CD4-positive, alpha-beta T cell treated with Interleukin-21 for 1 hour (primary cell): ENCODE data around the gene ASB7.
"Not testable (repeated sequence)": the region's sequence is repeated elsewhere in the genome, so short reads cannot be mapped to it uniquely, and the experiment has no call there.

Experiments used
- DNase-seq: peaks from one replicate; pipeline ENCODE4 v3.0.0-alpha.2; 2020

The ASB7 gene

DNA sequence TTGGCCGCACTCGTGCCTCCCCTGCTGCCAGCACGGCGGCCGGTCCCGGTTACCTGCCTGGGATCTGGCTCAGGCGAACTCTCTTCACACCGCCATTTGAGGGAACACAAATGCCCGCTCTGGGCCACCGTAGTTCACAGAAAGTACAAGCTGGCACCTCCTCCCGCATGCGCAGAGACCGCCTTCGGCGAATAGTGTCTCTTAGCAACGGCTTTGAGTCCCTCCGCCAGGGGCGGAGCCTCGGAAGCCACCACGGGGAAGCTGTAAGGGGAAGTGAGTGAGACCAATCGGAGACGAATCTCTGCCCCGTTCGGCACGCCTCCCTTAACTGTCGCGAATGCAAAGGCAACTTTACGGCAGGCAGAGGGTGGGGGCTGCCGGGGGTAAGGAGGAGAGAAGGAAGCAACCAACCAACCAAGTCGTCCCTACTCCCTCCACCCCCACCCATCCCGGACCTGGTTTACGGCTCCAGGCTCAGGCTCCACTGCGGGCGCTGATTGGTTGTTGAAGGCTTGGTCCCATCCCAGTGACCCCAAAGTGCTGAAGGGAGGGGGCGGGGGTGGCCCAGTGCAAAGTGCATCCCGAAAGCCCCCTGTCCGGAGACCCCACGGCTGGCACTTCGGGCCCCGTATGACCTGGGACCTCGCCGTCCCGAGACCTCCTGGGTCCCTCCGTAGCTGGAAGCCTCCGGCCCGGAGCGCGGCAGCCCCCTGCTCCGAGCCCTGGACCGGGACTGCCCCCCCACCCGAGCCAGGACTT is at the start of gene ASB7, which contains the start of gene LINS1:
ASB7 (plus strand) TSS at position 526 of the 759 bp plus-strand sequence. CDS start 9,628 bp downstream, outside the sequence.
LINS1 (minus strand) TSS at position 121 of the 759 bp plus-strand sequence. CDS start 21,342 bp downstream, outside the sequence.
- peak; percentile 100 for DNase-seq

- no peak for DNase-seq
These were observed 48.9 kb upstream of the ASB7 start for GRCh38 chr15:100553468-100553867.

- no peak for DNase-seq
These were observed 43.6 kb upstream of the ASB7 start for GRCh38 chr15:100558771-100559254.

DNA sequence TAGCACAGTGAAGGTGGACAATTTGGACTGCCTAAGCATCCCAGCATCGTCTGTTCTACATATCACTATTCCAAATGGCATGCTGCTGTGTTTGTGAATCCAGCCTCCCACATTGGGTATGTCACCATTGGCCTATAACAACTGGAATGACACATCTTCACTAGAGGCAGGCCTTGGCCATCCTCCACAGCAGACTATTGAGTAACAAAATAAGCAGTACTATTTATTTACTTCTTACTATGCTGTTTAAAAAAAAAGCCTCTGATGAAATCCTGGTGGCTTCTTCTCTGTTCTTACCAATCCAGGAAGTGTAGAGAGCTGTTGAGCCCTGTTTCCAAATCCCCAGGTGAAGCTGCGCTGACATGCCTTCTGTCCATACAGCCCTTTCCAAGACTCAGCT is 43.1 kb upstream of the ASB7 start:
- DNase-seq: no peak

DNA sequence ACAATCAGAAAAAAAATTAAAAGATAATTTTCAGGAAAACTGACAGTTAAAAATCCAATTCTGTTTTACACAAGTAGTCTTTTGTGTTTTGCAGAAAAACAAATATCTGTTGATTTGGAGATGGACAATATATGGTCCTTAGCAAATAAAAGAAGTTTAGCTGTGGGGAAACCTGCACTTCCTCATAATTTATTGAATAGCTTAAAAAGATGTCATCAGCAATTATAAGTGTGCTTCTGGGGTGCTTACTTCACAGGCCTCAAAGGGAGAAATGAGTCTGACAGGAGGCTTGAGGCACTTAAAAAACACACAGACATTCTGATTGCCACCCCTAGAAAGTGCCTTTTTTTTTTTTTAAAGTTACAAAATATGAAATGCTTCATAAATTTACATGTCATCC is 42.1 kb upstream of the ASB7 start:
- no peak for DNase-seq

- no peak for DNase-seq
These were observed 36.8 kb upstream of the ASB7 start for GRCh38 chr15:100565591-100565990.

DNA sequence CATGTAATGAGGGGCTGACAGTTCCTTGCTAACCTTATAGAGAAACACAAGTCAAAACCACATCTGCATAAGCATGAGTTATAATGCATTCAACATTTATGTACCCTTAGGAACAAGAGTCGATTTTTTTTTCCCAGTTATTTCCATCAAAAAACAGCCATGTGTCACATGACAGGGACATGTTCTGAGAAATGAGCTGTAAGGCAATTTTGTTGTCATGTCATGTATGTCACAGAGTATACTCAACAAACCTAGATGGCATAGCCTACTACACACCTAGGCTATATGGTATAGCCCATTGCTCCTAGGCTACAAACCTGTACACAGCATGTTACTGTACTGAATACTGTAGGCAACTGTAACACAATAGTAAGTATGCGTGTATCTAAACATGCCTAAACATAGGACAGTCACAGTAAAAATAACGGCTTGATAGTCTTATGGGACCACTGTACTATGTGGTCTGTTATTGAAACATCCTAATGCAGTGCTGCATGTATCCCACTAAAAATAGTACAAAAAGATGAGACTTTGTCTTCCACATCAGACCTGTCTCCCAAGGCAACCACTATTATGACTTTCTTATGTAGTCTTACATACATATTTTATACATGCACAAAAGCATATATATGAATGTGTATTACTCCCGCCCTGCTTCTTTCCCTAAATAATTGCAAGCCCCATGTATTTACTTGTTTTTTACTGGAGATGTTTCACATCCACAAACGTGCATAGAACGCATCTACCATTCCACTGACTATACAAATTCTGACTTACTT is 35.4 kb upstream of the ASB7 start:
- no peak for DNase-seq

- no peak for DNase-seq
These were observed 33.0 kb upstream of the ASB7 start for GRCh38 chr15:100569391-100569790.

DNA sequence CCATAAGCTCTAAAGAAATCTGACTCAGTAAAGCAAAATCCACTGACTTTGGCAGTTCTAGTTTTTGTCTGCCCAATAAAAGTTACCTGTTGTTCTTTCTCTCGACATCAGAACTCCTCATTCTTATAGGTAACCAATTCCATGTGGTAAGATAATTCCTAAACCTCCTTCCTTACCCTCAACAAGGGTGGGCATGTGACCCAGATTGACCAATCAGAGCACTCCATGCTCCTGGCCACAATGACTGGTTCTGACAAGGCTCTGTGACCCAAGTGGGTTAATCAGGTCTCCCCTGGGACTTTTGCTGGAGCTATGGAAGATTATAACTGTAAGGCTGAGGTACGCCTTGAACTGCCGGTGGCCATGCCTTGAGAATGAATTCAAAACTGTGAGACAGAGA is 32.1 kb upstream of the ASB7 start:
- DNase-seq: no peak

DNA sequence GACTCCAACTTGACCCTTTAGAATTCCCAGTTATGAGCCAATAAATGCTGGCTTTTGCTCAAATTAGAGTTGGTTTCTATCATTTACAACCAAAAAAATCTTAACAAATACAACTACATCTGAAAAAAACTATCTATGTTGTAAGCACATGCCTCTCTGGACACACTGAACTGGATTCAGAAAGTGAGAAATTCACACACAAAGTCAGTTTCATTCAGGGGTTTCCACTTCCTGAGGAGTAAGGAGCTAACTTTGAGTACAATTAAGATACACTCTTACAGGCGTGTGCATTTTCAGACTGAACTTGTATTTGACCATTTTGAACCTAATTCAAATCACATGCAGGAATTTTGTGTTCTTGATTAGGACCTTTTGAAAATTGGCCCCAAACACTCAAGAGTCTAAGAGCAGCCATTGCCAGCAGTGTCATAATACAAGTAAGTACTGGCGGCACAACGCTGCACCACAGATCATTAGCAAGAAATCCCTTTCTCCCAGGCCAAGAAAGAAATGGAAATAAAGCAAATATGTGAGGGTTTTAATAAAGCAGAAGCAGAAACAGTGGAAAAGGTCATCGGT is 31.6 kb upstream of the ASB7 start:
- DNase-seq: no peak

- DNase-seq: peak; percentile 38
These were observed 30.7 kb upstream of the ASB7 start for GRCh38 chr15:100571592-100572167.

- peak; percentile 52 for DNase-seq
These were observed 29.9 kb upstream of the ASB7 start for GRCh38 chr15:100572362-100572983.

DNA sequence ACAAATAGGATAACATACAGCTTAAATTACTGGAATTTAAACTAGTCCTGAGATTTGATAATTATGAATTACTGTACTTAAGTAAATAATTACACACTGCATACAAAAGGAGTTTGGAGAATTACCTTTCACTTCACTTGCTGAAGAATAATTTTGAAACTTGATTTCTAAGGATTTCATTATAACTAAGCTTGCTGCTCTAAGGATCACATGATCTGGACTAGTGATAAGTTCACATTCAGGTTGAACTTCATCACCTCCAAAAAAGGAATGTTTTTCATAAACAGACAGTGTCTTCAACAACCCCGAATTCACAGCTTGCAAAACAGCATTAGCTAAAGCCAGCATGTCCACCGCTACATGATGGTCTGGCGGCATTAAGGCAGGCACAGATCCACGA is 28.9 kb upstream of the ASB7 start:
- DNase-seq: no peak

- DNase-seq: peak; percentile 38
These were observed 22.0 kb upstream of the ASB7 start for GRCh38 chr15:100580414-100580813.

DNA sequence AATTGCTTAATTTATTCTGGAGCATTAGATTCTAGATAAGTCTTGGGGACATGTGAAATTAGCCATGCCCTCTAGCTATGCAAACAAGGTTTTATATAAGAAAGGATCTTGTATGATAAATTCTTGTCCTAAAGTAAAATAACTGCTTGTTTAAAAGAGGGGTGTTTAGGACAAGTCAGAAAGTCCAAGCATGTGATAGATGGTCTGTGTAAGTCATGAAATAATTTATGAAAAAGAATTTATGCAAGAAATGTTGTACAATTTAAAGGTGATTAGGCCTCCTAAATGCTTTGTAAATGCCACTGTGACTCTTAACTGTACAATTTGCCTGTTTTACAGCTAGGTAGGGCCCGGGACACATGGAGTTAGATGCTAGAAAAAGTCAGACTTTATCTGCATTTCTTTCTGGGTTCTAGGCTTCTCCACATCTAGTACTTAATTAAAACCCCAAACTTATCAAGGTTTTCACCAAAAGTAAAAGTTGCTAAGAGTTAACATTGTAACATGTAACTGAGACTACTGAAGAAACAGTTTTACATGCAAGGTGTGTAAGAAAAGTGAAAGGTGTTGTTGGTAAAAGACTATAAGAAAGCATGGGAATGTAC is 13.6 kb upstream of the ASB7 start:
- no peak for DNase-seq

DNA sequence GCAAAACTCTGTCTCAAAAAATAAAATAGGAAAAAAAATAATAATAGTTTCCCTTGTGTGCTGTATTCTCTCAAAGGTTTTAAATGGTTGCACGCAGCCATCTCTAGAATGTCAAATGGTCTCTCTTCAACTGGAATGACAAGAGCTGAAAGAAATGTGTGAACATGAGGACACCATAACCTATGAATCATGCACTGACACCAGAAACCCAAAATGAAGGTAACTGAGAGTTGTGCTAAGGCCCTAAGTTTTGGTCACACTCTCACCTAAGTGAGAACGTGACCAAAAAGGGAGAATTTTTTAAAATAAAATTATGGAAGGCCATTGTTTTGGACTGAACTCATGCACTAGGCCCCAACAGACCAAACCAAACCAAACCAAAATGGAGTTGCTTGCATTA is 11.2 kb upstream of the ASB7 start:
- DNase-seq: not testable (repeated sequence)

DNA sequence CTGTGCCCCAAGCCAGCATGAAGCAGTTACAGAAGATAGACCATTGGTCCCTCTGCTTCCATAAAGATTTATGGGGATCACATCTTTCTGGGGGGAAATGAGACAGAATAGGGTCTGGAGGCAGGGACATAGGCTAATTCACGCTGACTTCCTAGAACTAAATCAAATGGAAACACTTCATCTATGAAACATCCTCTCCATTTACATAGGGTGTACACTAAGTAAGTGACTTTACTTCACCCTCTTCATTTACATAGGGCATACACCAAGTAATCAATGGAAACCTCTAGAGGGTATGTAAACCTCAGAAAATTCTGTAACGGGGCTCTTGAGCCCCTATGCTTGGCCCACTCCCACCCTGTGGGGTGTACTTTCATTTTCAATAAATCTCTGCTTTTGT is 10.6 kb upstream of the ASB7 start:
- no peak for DNase-seq

- DNase-seq: peak; percentile 36
These were observed 9.5 kb upstream of the ASB7 start for GRCh38 chr15:100592898-100593297.

DNA sequence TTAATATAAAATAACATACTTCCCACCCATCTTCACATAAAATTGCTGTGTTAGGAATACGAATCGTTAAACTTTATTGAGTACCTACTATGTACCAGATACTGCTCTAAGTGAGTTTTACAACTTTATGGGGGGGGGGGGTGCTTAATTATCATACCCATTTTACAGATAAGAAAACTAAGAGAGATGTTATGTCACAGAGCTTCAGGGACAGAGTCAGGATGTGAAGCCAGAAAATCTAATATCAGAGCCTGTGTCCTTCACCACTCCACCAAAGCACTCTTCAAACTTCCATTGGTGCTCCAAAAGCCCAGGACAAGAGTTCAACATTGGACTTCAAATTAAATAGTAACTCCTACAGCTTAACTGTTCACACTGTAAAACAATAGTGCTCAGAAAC is 9.0 kb upstream of the ASB7 start:
- DNase-seq: no peak

DNA sequence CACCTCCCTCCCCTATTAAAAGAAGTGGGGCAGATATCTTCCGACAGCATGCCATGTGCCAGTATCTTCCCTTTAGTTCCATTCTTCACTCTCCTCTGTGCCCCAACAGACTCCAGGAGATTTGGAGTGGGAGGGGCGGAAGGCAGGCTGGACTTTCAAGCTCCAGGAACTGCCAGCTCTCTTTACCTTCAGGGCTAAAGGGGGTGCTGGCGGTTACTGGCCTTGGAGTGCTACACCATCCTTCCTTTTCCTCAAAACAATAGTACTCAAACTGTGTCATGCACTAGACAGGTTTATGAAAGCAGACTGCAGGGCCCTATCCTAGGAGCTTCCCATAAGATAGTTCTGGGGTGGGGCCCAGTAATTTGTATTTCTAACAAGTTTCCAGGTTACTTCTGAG is 6.4 kb upstream of the ASB7 start:
- peak; percentile 19 for DNase-seq

DNA sequence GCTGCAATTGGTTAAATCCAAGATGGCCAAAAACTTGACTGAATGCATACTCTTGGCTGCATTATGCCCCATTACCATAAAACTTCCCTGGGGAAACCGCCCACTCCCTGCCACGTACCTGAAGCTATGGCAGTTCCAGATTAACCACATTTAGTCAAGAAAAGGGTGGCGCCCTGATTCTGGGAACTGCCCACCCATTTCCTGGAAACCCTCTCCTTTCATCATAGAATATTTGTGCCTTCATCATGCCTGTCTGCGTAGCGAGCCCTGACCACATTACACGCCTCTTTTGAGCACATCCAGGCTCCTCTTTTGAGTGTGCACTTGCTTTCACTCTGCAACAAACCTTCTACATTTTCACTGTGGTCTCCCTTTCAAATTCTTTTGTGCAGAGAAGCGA is 5.6 kb upstream of the ASB7 start:
- DNase-seq: peak; percentile 97

DNA sequence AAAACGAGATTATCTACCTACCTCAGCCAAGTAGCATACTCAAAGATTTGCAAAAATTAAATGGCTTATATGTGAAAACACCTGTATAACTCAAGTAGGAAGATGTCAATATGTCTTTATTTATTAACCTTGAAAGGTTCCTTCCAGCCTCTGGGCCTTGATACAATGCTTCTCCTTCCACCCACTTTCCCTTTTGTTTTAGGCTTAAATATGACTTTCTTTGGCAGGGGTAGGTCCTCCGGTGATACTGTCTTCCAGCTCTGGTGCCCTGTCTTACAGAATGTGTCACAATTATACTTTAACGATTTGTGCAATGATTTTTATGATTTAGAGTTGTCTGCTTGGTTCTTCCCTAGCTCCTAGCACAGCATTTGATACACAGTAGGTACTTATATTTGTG is 4.5 kb upstream of the ASB7 start:
- peak; percentile 36 for DNase-seq
